OCI-LY7 (cell line): ENCODE data around the gene SPCS1. TPM values are rescaled to one million over a fixed set of nuclear protein-coding genes. Genes with fewer than 3 reads are reported as not detected.

Experiments used
- BruUV-seq: library from RNA; stranded (reverse); fragments of 400-500 nt; replicated peaks from 2 replicates; lab custom pipeline; 2021; lab: Mats Ljungman, UMichigan
- CTCF ChIA-PET: fragments of 300-600 bp; sonication (Branson Sonifier 250); formaldehyde crosslinking; loops from one replicate; lab custom pipeline; 2022; ENCODE audit warnings: antibody characterized with exemption; ENCODE audit not compliant: unreplicated experiment; lab: Charles Lee
- POLR2A ChIA-PET: fragments of 300-600 bp; sonication (Branson Sonifier 250); formaldehyde crosslinking; loops from one replicate; lab custom pipeline; 2022; ENCODE audit warnings: antibody characterized with exemption; lab: Charles Lee
- DNase-seq: peaks from one replicate; pipeline ENCODE4 v3.0.0-alpha.2; 2015; ENCODE audit warnings: low spot score
- H2AFZ ChIP-seq: fragments of 200-600 bp; sonication (generic), shearing (Covaris generic); 2 replicates; pipeline ENCODE4 v1.6.1; 2014; ENCODE audit warnings: mild to moderate bottlenecking, antibody characterized with exemption, low read length, moderate library complexity
- H3K27ac ChIP-seq: fragments of 200-600 bp; sonication (generic); 2 replicates; pipeline ENCODE4 v1.5.1; 2014; ENCODE audit warnings: mixed run types, low read depth, mild to moderate bottlenecking, moderate library complexity, low read length, inconsistent platforms; ENCODE audit not compliant: poor library complexity, severe bottlenecking
- H3K36me3 ChIP-seq: fragments of 200-600 bp; sonication (generic); 2 replicates; pipeline ENCODE4 v1.6.1; 2014; ENCODE audit warnings: mild to moderate bottlenecking, antibody characterized with exemption, low read length, moderate library complexity, mixed read lengths; ENCODE audit not compliant: insufficient read depth
- H3K4me1 ChIP-seq: fragments of 200-600 bp; sonication (generic); 2 replicates; pipeline ENCODE4 v1.5.1; 2014; ENCODE audit warnings: mild to moderate bottlenecking, low read length; ENCODE audit not compliant: insufficient read depth, poor library complexity, severe bottlenecking
- H3K4me2 ChIP-seq: fragments of 200-600 bp; sonication (generic); 2 replicates; pipeline ENCODE4 v1.6.1; 2014; ENCODE audit warnings: mild to moderate bottlenecking, low read length
- H3K4me3 ChIP-seq: fragments of 200-600 bp; sonication (generic); 2 replicates; pipeline ENCODE4 v1.5.1; 2014; ENCODE audit warnings: mild to moderate bottlenecking, low read depth, low read length; ENCODE audit not compliant: poor library complexity, severe bottlenecking
- H3K79me2 ChIP-seq: fragments of 200-600 bp; sonication (generic); 2 replicates; pipeline ENCODE4 v1.6.1; 2016; ENCODE audit warnings: low read depth, mild to moderate bottlenecking, low read length, moderate library complexity, mixed read lengths; ENCODE audit not compliant: insufficient read depth
- H3K9me2 ChIP-seq: fragments of 200-600 bp; sonication (generic); 2 replicates; pipeline ENCODE4 v1.6.1; 2016; ENCODE audit warnings: mild to moderate bottlenecking, low read length, mixed read lengths; ENCODE audit not compliant: insufficient read depth
- H3K9me3 ChIP-seq: fragments of 200-600 bp; sonication (generic); 2 replicates; pipeline ENCODE4 v1.6.1; 2014; ENCODE audit warnings: mild to moderate bottlenecking, mixed run types, low read length, mixed read lengths
- H4K20me1 ChIP-seq: fragments of 200-600 bp; sonication (generic); 2 replicates; pipeline ENCODE4 v1.6.1; 2014; ENCODE audit warnings: mild to moderate bottlenecking, antibody characterized with exemption, low read length, moderate library complexity, mixed read lengths; ENCODE audit not compliant: insufficient read depth
- CTCF ChIP-seq: fragments of 200-600 bp; sonication (generic); conservative IDR thresholded peaks from 2 replicates; pipeline ENCODE4 v1.5.1; 2014; ENCODE audit warnings: mild to moderate bottlenecking, antibody characterized with exemption, low read length, moderate library complexity, mixed read lengths
- EZH2phosphoT487 ChIP-seq: fragments of 200-600 bp; sonication (generic); IDR thresholded peaks from 2 replicates; pipeline ENCODE4 v1.6.1; 2018; ENCODE audit warnings: low read depth, borderline replicate concordance, mild to moderate bottlenecking, mixed run types, antibody characterized with exemption, low read length, moderate library complexity, mixed read lengths
- intact Hi-C: fragments of 100-400 bp; cut with micrococcal nuclease; formaldehyde crosslinking; loops from one replicate; pipeline ENCODE4 v1.10.0; 2022; ENCODE audit not compliant: unreplicated experiment
- total RNA-seq, 2 experiments: library from RNA; depleted of rRNA in 1 of 2; stranded (reverse); fragments of >200 nt in 1 of 2; shearing (Covaris generic) in 1 of 2; gene quantifications; 2 replicates each; pipeline ENCODE4 v1.2.3, GENCODE V29; 2014 to 2022

SPCS1 gene
- total RNA-seq, 2 experiments from 2014 or later: 58.1 to 81.6 TPM

DNA sequence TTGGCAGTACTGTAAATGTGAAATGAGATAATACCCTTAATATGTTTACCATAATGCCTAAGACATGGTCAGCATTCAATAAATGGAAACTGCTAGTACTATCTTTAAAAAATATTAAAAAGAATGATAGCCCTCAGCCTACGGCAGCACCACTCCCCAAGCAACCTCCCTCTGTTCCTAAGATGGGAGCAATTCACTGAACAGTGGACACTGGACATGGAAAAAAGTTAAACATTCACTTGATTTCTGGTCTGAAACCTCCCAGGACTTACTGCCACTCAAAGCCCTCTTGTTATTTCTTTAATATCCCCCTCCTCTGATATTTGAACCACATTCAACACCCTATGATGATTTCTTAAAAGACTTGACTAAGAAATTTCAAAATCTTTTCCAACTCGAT is 37.8 kb downstream of the SPCS1 start:
- Histone ChIP-seq H3K9me2 (no peaks in the 10 kb centered on the region), H2AFZ (no peak overlapping the region), H3K4me2 (no peak overlapping the region), H4K20me1 (no peaks in the 10 kb centered on the region), H3K27ac (no peak overlapping the region), H3K79me2 (no peaks in the 10 kb centered on the region), H3K36me3 (peaks cover 84% of the 10 kb centered on the region), H3K4me3 (no peak overlapping the region), H3K4me1 (no peaks in the 10 kb centered on the region), H3K9me3 (no peaks in the 10 kb centered on the region)
- TF ChIP-seq CTCF (no peak), EZH2phosphoT487 (no peak)
- POLR2A ChIA-PET: interaction anchor here (0.6 to 1.1 kb wide), 2 partner anchors 15 to 27 kb away, joined by 3 to 6 read pairs; partner anchors contain the start of gene NEK4
- DNase-seq: no peak
- CTCF ChIA-PET: no interaction called here
- intact Hi-C loops: loop anchor here (2.0 to 5.0 kb wide), 2 partner anchors 77 to 329 kb away; no protein-coding TSS in a partner anchor
- no TSS peak for BruUV-seq

DNA sequence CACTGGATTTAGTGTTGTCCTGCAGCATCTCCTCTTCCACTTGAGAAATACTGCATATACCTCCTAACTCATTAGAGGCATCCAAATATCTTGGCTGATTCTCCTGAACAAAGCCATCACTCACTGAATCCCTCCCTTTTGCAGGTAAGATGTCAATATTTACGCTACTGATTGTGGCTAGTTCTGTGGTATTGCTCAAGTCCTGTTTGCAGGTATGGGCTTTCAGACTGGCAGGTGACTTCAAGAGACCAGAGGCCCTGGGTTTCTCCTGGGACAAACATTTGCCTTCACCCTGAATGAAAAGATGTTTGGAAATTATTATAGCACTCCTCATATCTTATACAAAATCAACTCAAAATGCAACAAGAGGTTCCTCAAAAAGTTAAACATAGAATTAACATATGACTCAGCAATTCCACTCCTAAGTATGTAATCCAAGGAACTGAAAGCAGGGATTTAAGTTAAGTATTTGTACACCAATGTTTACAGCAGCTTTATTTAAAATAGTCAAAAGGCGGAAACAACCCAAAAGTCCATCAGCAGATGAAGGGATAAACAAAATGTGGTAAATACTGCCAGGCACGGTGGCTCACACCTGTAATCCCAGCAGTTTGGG is 46.2 kb downstream of the SPCS1 start:
- Histone ChIP-seq H3K4me2 (no peak overlapping the region), H3K9me3 (no peaks in the 10 kb centered on the region), H3K36me3 (peaks cover 73% of the 10 kb centered on the region), H3K9me2 (no peaks in the 10 kb centered on the region), H3K4me1 (no peaks in the 10 kb centered on the region), H3K79me2 (no peaks in the 10 kb centered on the region), H4K20me1 (no peaks in the 10 kb centered on the region), H2AFZ (no peak overlapping the region), H3K4me3 (no peak overlapping the region), H3K27ac (no peak overlapping the region)
- no peak for DNase-seq
- no peak for TF ChIP-seq EZH2phosphoT487
- no peak for TF ChIP-seq CTCF
- BruUV-seq: no TSS peak
- ChIA-PET CTCF (no interaction called here), POLR2A (interaction anchor here (0.7 kb wide), 1 partner anchor 251 kb away, joined by 5 read pairs; no protein-coding TSS in a partner anchor)
- intact Hi-C loops: no loop called here

DNA sequence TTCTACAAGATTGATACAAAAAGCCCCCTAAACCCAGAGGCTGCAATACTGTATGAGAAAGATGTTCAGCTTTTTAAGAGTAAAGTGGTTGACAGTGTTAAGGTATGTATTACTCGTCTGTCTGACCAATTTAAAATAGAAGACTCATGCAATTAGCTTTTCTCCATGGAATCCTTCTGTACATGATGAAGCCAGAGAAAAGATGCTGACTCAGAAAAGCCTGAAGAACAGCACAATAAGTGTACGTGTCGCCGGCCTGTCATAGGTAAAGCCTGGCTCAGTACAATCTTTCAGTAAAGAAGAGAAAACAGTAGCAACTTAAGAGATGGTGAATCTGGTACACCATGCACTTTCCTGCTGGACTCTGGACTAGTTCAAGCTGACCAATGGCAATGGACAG is 48.5 kb downstream of the SPCS1 start:
- CTCF ChIA-PET: no interaction called here
- intact Hi-C loops: no loop called here
- no peak overlapping the region for H3K27ac ChIP-seq
- H4K20me1 ChIP-seq: no peaks in the 10 kb centered on the region
- no peak overlapping the region for H3K4me3 ChIP-seq
- no peaks in the 10 kb centered on the region for H3K9me3 ChIP-seq
- no peak overlapping the region for H3K4me2 ChIP-seq
- H3K79me2 ChIP-seq: no peaks in the 10 kb centered on the region
- POLR2A ChIA-PET: no interaction called here
- no peaks in the 10 kb centered on the region for H3K9me2 ChIP-seq
- no peak overlapping the region for H2AFZ ChIP-seq
- H3K4me1 ChIP-seq: no peaks in the 10 kb centered on the region
- peaks cover 74% of the 10 kb centered on the region for H3K36me3 ChIP-seq
- no peak for DNase-seq
- no TSS peak for BruUV-seq
- TF ChIP-seq CTCF (no peak), EZH2phosphoT487 (no peak)
